ENCODE data around the gene C1orf146.

Gene C1orf146

GRCh38 chr1:92259350-92259749, 41.6 kb downstream of the C1orf146 start:
- Histone ChIP-seq H3K9ac (ENCODE audit: low read length) (no peak overlapping the region), H3K27ac (ENCODE audit: low read depth, low read length, poor library complexity, severe bottlenecking) (no peak overlapping the region), H4K20me1 (ENCODE audit: insufficient read depth, low read length) (no peaks in the 10 kb centered on the region), H3K27me3 (ENCODE audit: insufficient read depth, low read length) (no peaks in the 10 kb centered on the region), H3K9me3 (ENCODE audit: low read length) (no peaks in the 10 kb centered on the region), H3K79me2 (ENCODE audit: insufficient read depth, low read length) (no peaks in the 10 kb centered on the region), H3K4me1 (ENCODE audit: insufficient read depth, low read length, severe bottlenecking) (no peaks in the 10 kb centered on the region), H2AFZ (ENCODE audit: low read length) (no peak overlapping the region), H3K4me2 (ENCODE audit: low read length) (no peak overlapping the region), H3K36me3 (ENCODE audit: insufficient read depth, low read length) (peaks cover 56% of the 10 kb centered on the region), H3K4me3 (ENCODE audit: low read depth, low read length, poor library complexity, severe bottlenecking) (no peak overlapping the region), H3F3A (ENCODE audit: insufficient read depth, low read length) (no peaks in the 10 kb centered on the region), H3K9me2 (ENCODE audit: low read depth, low read length) (no peaks in the 10 kb centered on the region)
- TF ChIP-seq, protein P1, sequence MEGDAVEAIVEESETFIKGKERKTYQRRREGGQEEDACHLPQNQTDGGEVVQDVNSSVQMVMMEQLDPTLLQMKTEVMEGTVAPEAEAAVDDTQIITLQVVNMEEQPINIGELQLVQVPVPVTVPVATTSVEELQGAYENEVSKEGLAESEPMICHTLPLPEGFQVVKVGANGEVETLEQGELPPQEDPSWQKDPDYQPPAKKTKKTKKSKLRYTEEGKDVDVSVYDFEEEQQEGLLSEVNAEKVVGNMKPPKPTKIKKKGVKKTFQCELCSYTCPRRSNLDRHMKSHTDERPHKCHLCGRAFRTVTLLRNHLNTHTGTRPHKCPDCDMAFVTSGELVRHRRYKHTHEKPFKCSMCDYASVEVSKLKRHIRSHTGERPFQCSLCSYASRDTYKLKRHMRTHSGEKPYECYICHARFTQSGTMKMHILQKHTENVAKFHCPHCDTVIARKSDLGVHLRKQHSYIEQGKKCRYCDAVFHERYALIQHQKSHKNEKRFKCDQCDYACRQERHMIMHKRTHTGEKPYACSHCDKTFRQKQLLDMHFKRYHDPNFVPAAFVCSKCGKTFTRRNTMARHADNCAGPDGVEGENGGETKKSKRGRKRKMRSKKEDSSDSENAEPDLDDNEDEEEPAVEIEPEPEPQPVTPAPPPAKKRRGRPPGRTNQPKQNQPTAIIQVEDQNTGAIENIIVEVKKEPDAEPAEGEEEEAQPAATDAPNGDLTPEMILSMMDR (IDR thresholded peaks at IDR 0.05; ENCODE audit: low read length): no peak
- no peak for TF ChIP-seq EZH2 (IDR thresholded peaks at IDR 0.05; ENCODE audit: borderline replicate concordance, low read length)

DNA sequence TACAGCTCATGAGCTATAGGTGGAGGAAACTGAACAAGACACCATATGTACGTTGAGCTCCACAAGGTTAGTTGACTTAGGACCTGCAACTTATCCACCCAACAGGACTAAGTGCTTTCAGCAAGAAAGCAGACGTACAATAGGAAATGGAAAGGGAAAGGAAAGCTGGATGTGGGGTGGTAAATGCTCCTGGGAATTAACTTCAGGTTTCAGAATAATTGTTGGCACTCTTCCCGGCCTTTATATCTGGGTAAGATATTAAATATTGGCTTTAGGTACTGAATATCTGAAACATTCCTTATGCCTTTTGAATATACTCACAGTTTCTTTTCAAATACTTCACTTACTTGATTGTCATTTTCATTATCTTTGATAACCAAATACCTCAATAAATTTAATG, 44.8 kb downstream of the C1orf146 start:
- H3K36me3 ChIP-seq (ENCODE audit: insufficient read depth, low read length): peaks cover 61% of the 10 kb centered on the region

DNA sequence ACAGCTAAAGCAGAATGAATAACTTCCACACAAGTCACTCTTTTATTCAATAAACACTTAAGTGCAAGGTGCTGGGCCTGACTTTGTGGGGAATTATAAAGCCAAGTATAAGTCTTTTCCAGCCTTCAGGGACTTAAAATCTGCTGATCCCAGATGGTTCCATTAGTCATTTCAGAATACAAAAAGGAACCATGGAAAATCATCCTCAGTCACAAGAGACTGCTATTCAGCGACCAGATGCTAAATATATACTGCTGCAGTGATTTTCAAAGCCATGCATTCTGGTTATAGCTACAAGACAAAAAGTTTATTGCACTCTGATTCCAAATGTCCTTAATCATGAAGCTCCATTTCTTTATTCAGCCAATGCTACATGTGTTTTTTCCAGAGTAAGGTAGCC, 55.3 kb downstream of the C1orf146 start:
- H4K20me1 ChIP-seq (ENCODE audit: insufficient read depth, low read length): no peaks in the 10 kb centered on the region
- H3K9me3 ChIP-seq (ENCODE audit: low read length): no peaks in the 10 kb centered on the region
- no peaks in the 10 kb centered on the region for H3F3A ChIP-seq (ENCODE audit: insufficient read depth, low read length)
- H3K9me2 ChIP-seq (ENCODE audit: low read depth, low read length): no peaks in the 10 kb centered on the region
- peaks cover 58% of the 10 kb centered on the region for H3K36me3 ChIP-seq (ENCODE audit: insufficient read depth, low read length)
- no peak overlapping the region for H3K27ac ChIP-seq (ENCODE audit: low read depth, low read length, poor library complexity, severe bottlenecking)
- H3K4me2 ChIP-seq (ENCODE audit: low read length): no peak overlapping the region
- no peak for TF ChIP-seq EZH2 (IDR thresholded peaks at IDR 0.05; ENCODE audit: borderline replicate concordance, low read length)
- TF ChIP-seq, protein P1 (IDR thresholded peaks at IDR 0.05; ENCODE audit: low read length): no peak
- H3K27me3 ChIP-seq (ENCODE audit: insufficient read depth, low read length): no peaks in the 10 kb centered on the region
- H3K4me1 ChIP-seq (ENCODE audit: insufficient read depth, low read length, severe bottlenecking): no peaks in the 10 kb centered on the region
- H3K79me2 ChIP-seq (ENCODE audit: insufficient read depth, low read length): no peaks in the 10 kb centered on the region
- H3K9ac ChIP-seq (ENCODE audit: low read length): no peak overlapping the region
- no peak overlapping the region for H2AFZ ChIP-seq (ENCODE audit: low read length)
- no peak overlapping the region for H3K4me3 ChIP-seq (ENCODE audit: low read depth, low read length, poor library complexity, severe bottlenecking)

More for the DNA sequence above, 44.8 kb downstream of the C1orf146 start:
- Histone ChIP-seq H4K20me1 (ENCODE audit: insufficient read depth, low read length) (no peaks in the 10 kb centered on the region), H3K79me2 (ENCODE audit: insufficient read depth, low read length) (no peaks in the 10 kb centered on the region), H3K9ac (ENCODE audit: low read length) (no peak overlapping the region), H3F3A (ENCODE audit: insufficient read depth, low read length) (no peaks in the 10 kb centered on the region), H3K4me3 (ENCODE audit: low read depth, low read length, poor library complexity, severe bottlenecking) (no peak overlapping the region), H3K4me2 (ENCODE audit: low read length) (no peak overlapping the region), H3K9me2 (ENCODE audit: low read depth, low read length) (no peaks in the 10 kb centered on the region), H3K27me3 (ENCODE audit: insufficient read depth, low read length) (no peaks in the 10 kb centered on the region), H3K9me3 (ENCODE audit: low read length) (no peaks in the 10 kb centered on the region), H2AFZ (ENCODE audit: low read length) (no peak overlapping the region), H3K4me1 (ENCODE audit: insufficient read depth, low read length, severe bottlenecking) (no peaks in the 10 kb centered on the region), H3K27ac (ENCODE audit: low read depth, low read length, poor library complexity, severe bottlenecking) (no peak overlapping the region)
- TF ChIP-seq EZH2 (IDR thresholded peaks at IDR 0.05; ENCODE audit: borderline replicate concordance, low read length): no peak
- TF ChIP-seq, protein P1 (IDR thresholded peaks at IDR 0.05; ENCODE audit: low read length): no peak

Data from OCI-LY1 (cell line).